ENCODE measurements around the gene WNT7A.

WNT7A gene

GRCh38 chr3:13770170-13771169, 109.4 kb downstream of the WNT7A start:
- no peak for DNase-seq (ENCODE audit: low spot score)

GRCh38 chr3:13769422-13769821, 110.4 kb downstream of the WNT7A start:
- DNase-seq (ENCODE audit: low spot score): no peak

GRCh38 chr3:13768453-13768852, 111.4 kb downstream of the WNT7A start:
- DNase-seq (ENCODE audit: low spot score): no peak

- no peak for DNase-seq (ENCODE audit: low spot score)
Observed at GRCh38 chr3:13767896-13768295, 112.0 kb downstream of the WNT7A start.

- no peak for DNase-seq (ENCODE audit: low spot score)
Observed at GRCh38 chr3:13767030-13767429, 112.8 kb downstream of the WNT7A start.
